ENCODE results near the gene AOPEP. TPM values are rescaled to one million over a fixed set of nuclear protein-coding genes. Genes with fewer than 3 reads are reported as not detected.

Gene AOPEP
- total RNA-seq, 1 experiment from 2014 or later = 14.4 TPM

DNA sequence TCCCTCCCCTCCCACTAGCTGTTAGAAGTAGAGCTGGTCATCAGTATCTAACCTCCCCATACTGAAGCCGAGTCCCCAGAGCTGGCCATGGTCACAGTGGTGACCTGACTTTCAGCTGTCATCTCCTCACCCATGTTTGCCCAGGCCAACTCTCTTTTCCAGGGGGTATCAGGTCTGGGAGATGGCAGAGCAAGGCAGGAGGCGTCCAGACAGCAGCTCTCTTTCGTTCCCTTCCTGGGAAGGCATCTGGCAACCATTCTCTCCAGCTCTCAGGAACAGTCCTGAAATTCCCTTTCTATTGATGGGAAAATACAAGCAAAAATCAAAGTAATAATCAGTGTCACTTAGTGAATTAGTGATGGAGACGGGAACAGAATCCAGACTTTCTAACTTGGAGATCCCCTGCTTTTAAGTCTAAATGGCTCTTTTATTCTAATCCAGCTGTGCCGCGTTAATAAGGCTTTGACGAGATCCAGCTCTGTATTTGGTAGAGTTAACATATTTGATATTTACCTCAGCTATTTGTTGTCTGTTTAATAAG, 21.3 kb upstream of the AOPEP start (continued):
- TF ChIP-seq, protein P1, sequence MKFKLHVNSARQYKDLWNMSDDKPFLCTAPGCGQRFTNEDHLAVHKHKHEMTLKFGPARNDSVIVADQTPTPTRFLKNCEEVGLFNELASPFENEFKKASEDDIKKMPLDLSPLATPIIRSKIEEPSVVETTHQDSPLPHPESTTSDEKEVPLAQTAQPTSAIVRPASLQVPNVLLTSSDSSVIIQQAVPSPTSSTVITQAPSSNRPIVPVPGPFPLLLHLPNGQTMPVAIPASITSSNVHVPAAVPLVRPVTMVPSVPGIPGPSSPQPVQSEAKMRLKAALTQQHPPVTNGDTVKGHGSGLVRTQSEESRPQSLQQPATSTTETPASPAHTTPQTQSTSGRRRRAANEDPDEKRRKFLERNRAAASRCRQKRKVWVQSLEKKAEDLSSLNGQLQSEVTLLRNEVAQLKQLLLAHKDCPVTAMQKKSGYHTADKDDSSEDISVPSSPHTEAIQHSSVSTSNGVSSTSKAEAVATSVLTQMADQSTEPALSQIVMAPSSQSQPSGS (CRISPR knock-in tag; IDR thresholded peaks at IDR 0.05; ENCODE audit: borderline replicate concordance, low read depth) = no peak
- TF ChIP-seq NFYB (CRISPR knock-in tag; conservative IDR thresholded peaks at IDR 0.05; ENCODE audit: low read depth) = no peak

DNA sequence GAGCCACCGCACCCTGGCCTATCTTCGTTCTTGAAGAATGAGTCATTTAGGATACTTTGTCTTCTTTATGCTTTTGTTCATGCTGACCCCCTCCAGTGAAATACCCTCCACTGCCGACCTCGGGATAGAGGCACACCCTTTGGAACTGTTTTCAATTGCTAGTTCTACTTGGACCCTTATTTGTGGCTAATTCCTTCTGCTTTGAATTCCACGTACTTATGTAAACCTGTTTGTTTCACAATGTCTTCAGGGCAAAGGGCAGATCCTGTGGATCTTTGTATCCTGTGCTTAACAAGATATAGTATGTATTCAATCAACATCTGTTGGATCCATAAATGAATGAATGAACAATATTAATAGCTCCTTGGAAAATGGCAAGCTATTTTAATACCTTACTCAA, 19.6 kb upstream of the AOPEP start:
- ATAC-seq = no peak
- H3K27ac Mint-ChIP-seq = no peak overlapping the region
- DNase-seq (ENCODE audit: low spot score) = no peak
- no peaks in the 10 kb centered on the region; the same call in 1 of the 2 replicates for H3K27me3 Mint-ChIP-seq (ENCODE audit: low read depth)
- H3K4me1 Mint-ChIP-seq = no peaks in the 10 kb centered on the region
- no peaks in the 10 kb centered on the region for H3K36me3 Mint-ChIP-seq
- ChIA-PET CTCF (no interaction called here), POLR2A (no interaction called here)
- H3K9me3 Mint-ChIP-seq = no peaks in the 10 kb centered on the region
- no peak overlapping the region for H3K4me3 Mint-ChIP-seq
- no peak for TF ChIP-seq ZNF512 (CRISPR knock-in tag; IDR thresholded peaks at IDR 0.05; ENCODE audit: borderline replicate concordance)
- no peak for TF ChIP-seq TEAD4 (CRISPR knock-in tag; IDR thresholded peaks at IDR 0.05)
- TF ChIP-seq OVOL2 (CRISPR knock-in tag; IDR thresholded peaks at IDR 0.05; ENCODE audit: borderline replicate concordance) = no peak
- no peak for TF ChIP-seq ZNF219 (CRISPR knock-in tag; IDR thresholded peaks at IDR 0.05; ENCODE audit: borderline replicate concordance)
- no peak for TF ChIP-seq PREB (CRISPR knock-in tag; IDR thresholded peaks at IDR 0.05; ENCODE audit: borderline replicate concordance)
- no peak for TF ChIP-seq ATF6 (CRISPR knock-in tag; IDR thresholded peaks at IDR 0.05)
- TF ChIP-seq MAX (CRISPR knock-in tag; IDR thresholded peaks at IDR 0.05) = no peak
- TF ChIP-seq STAT6 (CRISPR knock-in tag; conservative IDR thresholded peaks at IDR 0.05; ENCODE audit: low read depth) = no peak
- no peak for TF ChIP-seq KAT7 (CRISPR knock-in tag; IDR thresholded peaks at IDR 0.05; ENCODE audit: borderline replicate concordance)
- TF ChIP-seq ZBTB21 (CRISPR knock-in tag; IDR thresholded peaks at IDR 0.05; ENCODE audit: borderline replicate concordance) = no peak
- TF ChIP-seq NR2C2 (CRISPR knock-in tag; IDR thresholded peaks at IDR 0.05) = no peak

Data from WTC11 (cell line).